ENCODE results near the gene RNF31. TPM values are rescaled to one million over a fixed set of nuclear protein-coding genes. Genes with fewer than 3 reads are reported as not detected.

RNF31 gene
- total RNA-seq, 1 donor from 2014 or later: 59.0 TPM

- H3K27me3 Mint-ChIP-seq (ENCODE audit: low read depth, unreplicated experiment): no peaks in the 10 kb centered on the region
- peaks cover 14% of the 10 kb centered on the region for H3K4me1 ChIP-seq (ENCODE audit: insufficient read depth, low read length)
- H3K79me2 ChIP-seq (ENCODE audit: insufficient read depth, low read length): peaks cover 32% of the 10 kb centered on the region
- FAIRE-seq (no peak), DNase-seq (ENCODE audit: low read depth) (no peak)
- H3K9me3 ChIP-seq (ENCODE audit: insufficient read depth, low read depth, low read length): no peaks in the 10 kb centered on the region
- no peak overlapping the region for H3K27ac ChIP-seq (ENCODE audit: low read depth, low read length)
- no peak for TF ChIP-seq CTCF (IDR thresholded peaks at IDR 0.05; ENCODE audit: insufficient read depth, low read depth, low read length)
- H3K4me3 ChIP-seq (ENCODE audit: insufficient read depth, low read depth, low read length): no peak overlapping the region
- no peak overlapping the region for H3K4me3 Mint-ChIP-seq (ENCODE audit: unreplicated experiment)
- H3K4me1 Mint-ChIP-seq (ENCODE audit: low read depth, unreplicated experiment): peaks cover 15% of the 10 kb centered on the region
- H3K27ac Mint-ChIP-seq (ENCODE audit: unreplicated experiment): no peak overlapping the region
- peaks cover 32% of the 10 kb centered on the region for H4K20me1 ChIP-seq (ENCODE audit: insufficient read depth, low read length)
- no peak overlapping the region for H3K9ac ChIP-seq (ENCODE audit: low read length)
- H3K36me3 Mint-ChIP-seq (ENCODE audit: low read depth, unreplicated experiment): peaks cover 12% of the 10 kb centered on the region
- no peaks in the 10 kb centered on the region for H3K27me3 ChIP-seq (ENCODE audit: insufficient read depth, low read length)
- no peak overlapping the region for H3K4me2 ChIP-seq (ENCODE audit: low read length)
- peaks cover 25% of the 10 kb centered on the region for H3K36me3 ChIP-seq (ENCODE audit: insufficient read depth, low read length)
- no peaks in the 10 kb centered on the region for H3K9me3 Mint-ChIP-seq (ENCODE audit: unreplicated experiment)
- H2AFZ ChIP-seq (ENCODE audit: low read depth, low read length): no peak overlapping the region
Measured at GRCh38 chr14:24185741-24186140, 38.4 kb downstream of the RNF31 start.

GRCh38 chr14:24186831-24187538 is 39.7 kb downstream of the RNF31 start:
- H3K27ac Mint-ChIP-seq (ENCODE audit: unreplicated experiment): peak overlapping the region; percentile 47
- H3K9me3 Mint-ChIP-seq (ENCODE audit: unreplicated experiment): no peaks in the 10 kb centered on the region
- FAIRE-seq: no peak

More at GRCh38 chr14:24186831-24187538, 39.7 kb downstream of the RNF31 start:
- TF ChIP-seq EZH2 (IDR thresholded peaks at IDR 0.05; ENCODE audit: insufficient read depth, low read length): no peak
- TF ChIP-seq CTCF (IDR thresholded peaks at IDR 0.05; ENCODE audit: insufficient read depth, low read depth, low read length): no peak
- peak overlapping the region; percentile 83 for H3K9ac ChIP-seq (ENCODE audit: low read length)
- H4K20me1 ChIP-seq (ENCODE audit: insufficient read depth, low read length): peaks cover 30% of the 10 kb centered on the region
- peaks cover 26% of the 10 kb centered on the region for H3K36me3 ChIP-seq (ENCODE audit: insufficient read depth, low read length)
- Mint-ChIP-seq H3K36me3 (ENCODE audit: low read depth, unreplicated experiment) (peaks cover 6% of the 10 kb centered on the region), H3K4me1 (ENCODE audit: low read depth, unreplicated experiment) (peaks cover 15% of the 10 kb centered on the region), H3K4me3 (ENCODE audit: unreplicated experiment) (peak overlapping the region; percentile 74), H3K27me3 (ENCODE audit: low read depth, unreplicated experiment) (no peaks in the 10 kb centered on the region)
- peak overlapping the region; percentile 83 for H3K4me3 ChIP-seq (ENCODE audit: insufficient read depth, low read depth, low read length)
- no peaks in the 10 kb centered on the region for H3K27me3 ChIP-seq (ENCODE audit: insufficient read depth, low read length)
- no peak overlapping the region for H3K27ac ChIP-seq (ENCODE audit: low read depth, low read length)
- no peaks in the 10 kb centered on the region for H3K9me3 ChIP-seq (ENCODE audit: insufficient read depth, low read depth, low read length)
- peaks cover 14% of the 10 kb centered on the region for H3K4me1 ChIP-seq (ENCODE audit: insufficient read depth, low read length)
- H3K4me2 ChIP-seq (ENCODE audit: low read length): peak overlapping the region; percentile 96
- DNase-seq (ENCODE audit: low read depth): no peak
- peaks cover 39% of the 10 kb centered on the region for H3K79me2 ChIP-seq (ENCODE audit: insufficient read depth, low read length)
- H2AFZ ChIP-seq (ENCODE audit: low read depth, low read length): no peak overlapping the region
